NCI-H748 treated with DMSO at 0.1 percent for 48 hours (cell line): ENCODE results near the gene DYRK1A.
"Not testable (repeated sequence)": the region's sequence is repeated elsewhere in the genome, so short reads cannot be mapped to it uniquely, and the experiment has no call there.

Experiments
- DNase-seq: peaks from one replicate; lab custom pipeline; 2025; lab: John Stamatoyannopoulos, UW

Gene DYRK1A

DNA sequence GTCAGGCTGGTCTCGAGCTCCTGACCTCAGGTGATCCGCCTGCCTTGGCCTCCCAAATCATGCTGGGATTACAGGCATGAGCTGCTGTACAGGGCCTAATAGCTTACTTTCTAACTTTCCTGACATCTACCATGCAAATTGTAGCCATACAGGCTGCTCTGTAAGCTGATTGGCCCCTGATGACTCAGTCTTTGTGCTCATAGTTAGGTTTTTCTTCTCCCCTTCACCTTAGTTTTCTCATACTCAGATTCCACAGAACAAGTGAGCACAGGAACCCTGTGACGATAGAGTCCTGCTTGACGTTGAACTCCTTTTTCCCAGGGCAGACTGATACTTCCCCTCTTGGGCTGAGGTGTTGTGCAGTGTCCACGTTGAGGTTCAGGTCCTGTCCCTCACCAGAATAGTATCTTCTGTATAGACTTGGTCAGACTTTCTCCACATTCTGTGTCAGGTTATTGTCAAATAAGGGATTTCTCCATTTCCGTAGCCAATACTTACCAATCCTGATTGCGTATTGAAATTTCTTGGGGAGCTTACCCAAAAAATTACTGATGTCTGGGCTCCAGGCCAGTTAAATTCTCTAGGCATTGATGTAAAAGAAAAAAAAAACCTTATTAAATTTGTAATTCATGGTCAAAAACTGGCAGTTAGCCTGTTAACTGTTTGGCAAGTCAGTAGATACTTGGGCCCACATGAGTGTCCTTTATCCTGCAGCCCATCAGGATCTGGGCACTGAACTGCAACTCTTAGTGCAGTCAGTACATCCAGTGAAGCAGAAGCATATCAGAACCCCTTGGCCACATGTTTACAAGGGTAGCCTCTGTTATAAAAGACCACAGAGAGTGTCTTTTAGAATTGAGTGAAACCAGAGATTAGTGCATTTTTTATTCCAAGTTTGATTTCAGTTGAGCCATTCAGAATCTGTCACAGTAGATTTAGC lies 118.2 kb downstream of the DYRK1A start:
- DNase-seq, result no peak

DNA sequence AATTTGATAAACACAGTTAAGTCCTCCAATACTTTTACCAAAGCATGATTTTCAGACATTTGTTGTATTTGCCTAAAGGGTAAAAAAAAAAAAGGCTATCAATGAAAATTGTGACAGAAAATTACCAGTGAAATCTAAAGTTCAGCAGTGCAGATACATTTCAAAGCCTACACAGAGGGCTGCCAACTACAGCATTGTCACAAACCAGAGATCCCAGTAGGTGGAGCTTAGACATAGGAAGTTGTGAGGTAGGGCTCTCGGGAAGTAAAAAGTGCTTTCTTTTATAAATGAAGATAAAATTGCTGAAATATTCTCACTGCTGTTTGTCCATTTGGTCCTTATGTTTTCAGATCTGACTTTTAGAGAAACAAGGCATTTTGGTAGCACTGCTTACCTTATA lies 123.0 kb downstream of the DYRK1A start:
- DNase-seq, result no peak

DNA sequence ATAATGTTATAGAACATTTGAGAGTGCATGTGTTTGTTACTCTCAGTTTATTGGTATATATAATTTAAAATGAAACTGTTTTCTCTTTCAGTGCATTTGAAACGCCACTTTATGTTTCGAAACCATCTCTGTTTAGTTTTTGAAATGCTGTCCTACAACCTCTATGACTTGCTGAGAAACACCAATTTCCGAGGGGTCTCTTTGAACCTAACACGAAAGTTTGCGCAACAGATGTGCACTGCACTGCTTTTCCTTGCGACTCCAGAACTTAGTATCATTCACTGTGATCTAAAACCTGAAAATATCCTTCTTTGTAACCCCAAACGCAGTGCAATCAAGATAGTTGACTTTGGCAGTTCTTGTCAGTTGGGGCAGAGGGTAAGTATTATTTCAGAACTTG lies 123.5 kb downstream of the DYRK1A start:
- no peak for DNase-seq

GRCh38 chr21:37496972-37497371 lies 130.4 kb downstream of the DYRK1A start:
- no peak for DNase-seq

- DNase-seq, result no peak
Observed at GRCh38 chr21:37498664-37499063, 132.1 kb downstream of the DYRK1A start.

GRCh38 chr21:37502947-37503346 lies 136.4 kb downstream of the DYRK1A start:
- DNase-seq, result no peak

DNA sequence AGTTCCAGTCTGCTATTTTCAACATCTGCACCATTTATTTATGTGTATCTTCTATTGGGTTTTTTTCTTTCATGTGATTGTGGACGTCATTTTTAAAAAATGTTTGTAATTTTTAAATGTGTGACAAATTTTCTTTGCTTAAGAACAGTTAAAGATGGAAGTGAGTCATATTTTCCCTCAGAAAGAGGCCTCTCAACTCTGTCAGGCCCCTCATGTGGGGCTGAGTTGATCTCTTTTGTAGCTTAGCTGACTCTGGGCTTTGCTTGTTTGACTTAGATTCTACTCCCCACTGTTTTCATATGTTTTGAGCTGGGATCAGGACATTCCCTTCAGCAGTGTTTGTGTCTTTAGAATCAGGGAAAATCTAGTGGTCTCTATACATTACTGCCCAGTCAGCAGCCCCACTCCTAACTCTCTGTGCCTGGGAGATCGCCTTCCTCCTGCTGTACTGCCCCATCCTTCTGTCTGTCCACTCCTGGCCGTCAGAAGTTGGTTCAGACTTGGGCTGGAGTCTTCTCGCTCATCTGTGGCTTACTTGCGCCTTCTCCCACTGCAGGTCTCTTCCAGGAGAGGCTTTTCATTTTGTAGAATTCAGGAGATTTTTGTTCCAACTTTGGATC lies 137.4 kb downstream of the DYRK1A start:
- no peak for DNase-seq

DNA sequence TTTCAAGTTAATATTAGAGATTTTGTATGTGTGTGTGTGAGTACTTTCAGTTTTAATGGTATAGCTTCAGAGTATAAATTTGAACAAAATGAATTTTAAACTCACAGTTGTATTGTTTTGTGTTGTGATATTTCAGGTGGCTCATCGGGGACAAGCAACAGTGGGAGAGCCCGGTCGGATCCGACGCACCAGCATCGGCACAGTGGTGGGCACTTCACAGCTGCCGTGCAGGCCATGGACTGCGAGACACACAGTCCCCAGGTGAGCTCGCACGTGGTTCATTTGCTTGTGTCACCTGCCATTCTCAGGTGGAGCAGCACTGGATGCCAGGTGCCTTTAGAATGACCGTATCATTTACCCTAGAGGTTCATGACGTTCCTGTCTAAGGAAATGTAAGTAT lies 139.4 kb downstream of the DYRK1A start:
- no peak for DNase-seq

- DNase-seq, result no peak
Observed at GRCh38 chr21:37507716-37508115, 141.1 kb downstream of the DYRK1A start.

- no peak for DNase-seq
Observed at GRCh38 chr21:37508341-37508740, 141.8 kb downstream of the DYRK1A start.

DNA sequence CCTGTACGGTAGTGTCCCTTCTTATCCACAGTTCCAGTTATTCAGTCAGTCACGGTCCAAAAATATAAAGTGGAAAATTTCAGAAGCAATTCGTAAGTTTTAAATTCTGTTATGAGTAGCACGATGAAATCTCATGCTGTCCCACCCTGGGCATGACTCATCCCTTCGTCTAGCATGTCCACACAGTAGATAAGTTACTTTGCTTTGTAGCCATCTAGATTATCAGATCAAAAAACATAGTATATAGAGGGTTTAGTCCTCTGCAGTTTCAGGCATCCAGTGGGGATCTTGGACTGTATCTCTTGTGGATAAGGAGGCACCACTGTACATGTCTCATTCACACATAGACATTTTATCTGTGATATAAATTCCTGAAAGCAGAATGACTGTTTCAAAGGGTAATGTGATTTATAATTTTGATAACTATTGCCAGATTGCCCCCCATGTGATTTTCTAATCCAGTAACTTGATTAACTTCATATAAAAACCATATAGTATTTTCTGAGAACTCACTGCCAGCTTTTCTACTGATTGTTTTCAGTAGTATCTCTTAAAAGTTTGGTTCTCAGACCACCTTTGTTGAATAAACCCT lies 143.3 kb downstream of the DYRK1A start:
- DNase-seq, result no peak

- DNase-seq, result no peak
Observed at GRCh38 chr21:37511848-37512247, 145.3 kb downstream of the DYRK1A start.

- no peak for DNase-seq
Observed at GRCh38 chr21:37513383-37513782, 146.8 kb downstream of the DYRK1A start.

GRCh38 chr21:37514038-37514667 lies 147.6 kb downstream of the DYRK1A start:
- DNase-seq, result no peak

DNA sequence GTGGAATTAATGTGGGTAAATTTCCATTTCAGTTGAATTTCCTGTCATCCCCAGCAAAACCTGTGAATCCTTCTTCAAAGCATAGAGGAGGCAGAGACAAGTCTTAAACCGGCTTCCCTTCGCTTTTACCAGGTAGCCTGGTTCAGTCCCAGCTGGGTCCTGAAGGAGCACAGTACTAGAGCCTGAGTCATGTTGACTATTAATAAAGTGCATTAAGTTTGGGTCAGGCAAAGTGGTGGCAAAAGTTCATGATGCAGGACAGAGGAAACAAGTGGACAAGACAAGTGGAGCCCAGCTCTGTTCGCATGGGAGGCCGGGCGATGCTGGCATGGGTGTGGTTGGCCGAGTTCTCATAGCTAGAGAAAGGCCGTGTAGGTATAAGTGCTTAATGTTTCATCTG lies 150.4 kb downstream of the DYRK1A start:
- no peak for DNase-seq

DNA sequence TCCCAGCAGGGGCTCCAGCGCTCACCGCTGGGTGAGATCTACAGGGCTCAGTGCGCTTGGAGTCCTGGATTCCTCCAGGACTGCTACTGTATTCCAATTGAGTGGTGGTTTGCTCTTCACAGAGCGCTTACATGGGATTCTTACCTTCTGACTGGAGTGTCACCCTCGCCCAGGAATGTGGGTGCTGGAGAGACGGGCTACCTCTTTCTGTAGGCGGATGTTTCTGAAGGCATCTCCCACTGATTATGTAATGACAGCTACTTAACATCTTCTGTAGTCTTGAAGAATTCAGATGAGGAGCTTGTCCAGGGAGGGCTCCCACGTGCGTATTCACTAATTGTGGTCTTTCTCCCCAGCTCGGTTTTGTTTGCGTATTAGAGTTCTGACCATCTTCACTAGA lies 154.2 kb downstream of the DYRK1A start:
- no peak for DNase-seq

- no peak for DNase-seq
Observed at GRCh38 chr21:37521658-37522057, 155.1 kb downstream of the DYRK1A start.

- DNase-seq, result no peak
Observed at GRCh38 chr21:37522641-37523295, 156.2 kb downstream of the DYRK1A start.

DNA sequence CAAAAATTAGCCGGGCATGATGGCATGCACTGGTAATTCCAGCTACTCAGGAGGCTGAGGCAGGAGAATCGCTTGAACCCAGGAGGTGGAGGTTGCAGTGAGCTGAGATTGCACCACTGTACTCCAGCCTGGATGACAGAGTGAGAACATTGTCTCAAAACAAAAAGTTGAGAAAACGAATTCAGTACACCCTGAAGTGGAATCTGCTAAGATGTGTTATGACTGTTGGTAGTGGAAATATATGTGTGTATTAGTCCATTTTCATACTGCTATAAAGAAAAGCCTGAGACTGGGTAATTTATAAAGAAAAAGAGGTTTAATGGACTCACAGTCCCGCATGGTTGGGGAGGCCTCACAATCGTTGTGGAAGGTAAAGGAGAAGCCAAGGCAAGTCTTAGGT lies 158.4 kb downstream of the DYRK1A start:
- DNase-seq, result not testable (repeated sequence)

DNA sequence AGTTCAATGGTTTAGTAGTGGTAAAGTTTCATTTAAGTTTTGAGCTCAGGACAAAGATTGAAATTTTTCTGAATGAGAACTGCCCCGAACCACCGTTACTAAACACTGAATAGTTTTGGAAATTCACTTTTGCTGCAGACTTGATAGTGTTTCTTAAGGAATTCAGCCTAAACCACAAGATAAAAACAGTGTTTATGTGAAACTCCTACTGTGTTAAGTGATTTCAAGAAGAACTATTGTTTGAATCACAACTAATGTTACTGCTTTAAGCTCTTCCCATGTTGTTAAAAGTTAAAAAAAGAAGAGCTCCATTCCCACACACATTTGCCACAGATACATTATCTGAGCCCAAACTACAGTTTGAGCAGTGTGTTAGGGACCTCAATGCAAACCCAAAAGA lies 159.2 kb downstream of the DYRK1A start:
- no peak for DNase-seq

GRCh38 chr21:37527103-37527502 lies 160.5 kb downstream of the DYRK1A start:
- DNase-seq, result no peak

DNA sequence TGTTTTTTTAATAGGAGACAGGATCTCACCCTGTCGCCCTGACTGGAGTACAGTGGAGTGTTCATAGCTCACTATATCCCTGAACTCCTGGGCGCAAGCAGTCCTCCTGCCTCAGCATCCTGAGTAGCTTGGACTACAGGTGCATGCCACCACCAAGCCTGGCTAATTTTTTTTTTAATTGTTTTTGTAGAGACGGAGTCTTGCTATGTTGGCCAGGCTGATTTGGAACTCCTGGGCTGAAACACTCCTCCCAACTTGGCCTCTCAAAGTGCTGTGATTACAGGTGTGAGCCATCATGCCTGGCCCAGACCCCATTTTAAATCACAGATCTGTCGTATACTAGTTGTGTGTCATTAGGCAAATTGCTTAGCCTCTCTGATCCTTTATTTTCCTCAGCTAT lies 161.1 kb downstream of the DYRK1A start:
- no peak for DNase-seq
